ENCODE results near the gene LEMD3.

The LEMD3 gene

DNA sequence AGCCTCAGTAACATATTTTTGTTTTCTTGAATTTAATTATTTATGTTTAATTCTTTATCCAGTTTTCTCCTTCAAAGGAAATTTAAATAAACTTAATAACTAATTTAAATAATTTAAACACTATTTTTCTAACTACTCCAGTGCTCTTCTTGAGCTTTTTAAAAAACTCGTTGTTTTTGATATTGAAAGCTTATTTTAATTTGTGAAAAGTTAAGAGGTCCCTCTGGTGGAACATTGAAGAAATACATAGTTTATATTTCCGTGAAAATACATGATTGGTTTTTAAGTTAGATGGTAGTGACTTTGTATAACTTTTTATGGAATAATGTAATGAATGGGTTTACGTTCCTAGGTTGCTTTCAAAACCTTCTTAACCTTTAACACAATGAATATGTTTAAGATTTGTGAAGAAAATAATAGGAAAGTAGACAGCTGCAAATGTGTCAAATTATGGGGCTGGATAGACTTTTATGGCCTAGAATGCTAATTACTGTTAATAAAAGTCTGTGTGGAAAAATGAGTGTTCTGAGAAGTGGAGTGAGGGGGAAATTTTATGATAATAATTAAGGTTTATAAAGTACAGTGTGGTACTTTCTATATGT, 63.2 kb downstream of the LEMD3 start:
- TF ChIP-seq, protein P1, sequence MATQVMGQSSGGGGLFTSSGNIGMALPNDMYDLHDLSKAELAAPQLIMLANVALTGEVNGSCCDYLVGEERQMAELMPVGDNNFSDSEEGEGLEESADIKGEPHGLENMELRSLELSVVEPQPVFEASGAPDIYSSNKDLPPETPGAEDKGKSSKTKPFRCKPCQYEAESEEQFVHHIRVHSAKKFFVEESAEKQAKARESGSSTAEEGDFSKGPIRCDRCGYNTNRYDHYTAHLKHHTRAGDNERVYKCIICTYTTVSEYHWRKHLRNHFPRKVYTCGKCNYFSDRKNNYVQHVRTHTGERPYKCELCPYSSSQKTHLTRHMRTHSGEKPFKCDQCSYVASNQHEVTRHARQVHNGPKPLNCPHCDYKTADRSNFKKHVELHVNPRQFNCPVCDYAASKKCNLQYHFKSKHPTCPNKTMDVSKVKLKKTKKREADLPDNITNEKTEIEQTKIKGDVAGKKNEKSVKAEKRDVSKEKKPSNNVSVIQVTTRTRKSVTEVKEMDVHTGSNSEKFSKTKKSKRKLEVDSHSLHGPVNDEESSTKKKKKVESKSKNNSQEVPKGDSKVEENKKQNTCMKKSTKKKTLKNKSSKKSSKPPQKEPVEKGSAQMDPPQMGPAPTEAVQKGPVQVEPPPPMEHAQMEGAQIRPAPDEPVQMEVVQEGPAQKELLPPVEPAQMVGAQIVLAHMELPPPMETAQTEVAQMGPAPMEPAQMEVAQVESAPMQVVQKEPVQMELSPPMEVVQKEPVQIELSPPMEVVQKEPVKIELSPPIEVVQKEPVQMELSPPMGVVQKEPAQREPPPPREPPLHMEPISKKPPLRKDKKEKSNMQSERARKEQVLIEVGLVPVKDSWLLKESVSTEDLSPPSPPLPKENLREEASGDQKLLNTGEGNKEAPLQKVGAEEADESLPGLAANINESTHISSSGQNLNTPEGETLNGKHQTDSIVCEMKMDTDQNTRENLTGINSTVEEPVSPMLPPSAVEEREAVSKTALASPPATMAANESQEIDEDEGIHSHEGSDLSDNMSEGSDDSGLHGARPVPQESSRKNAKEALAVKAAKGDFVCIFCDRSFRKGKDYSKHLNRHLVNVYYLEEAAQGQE (IDR thresholded peaks at IDR 0.05; ENCODE audit: insufficient read depth in 1 of 2, low read depth in 2 of 2, low read length in 2 of 2), result no peak
- no peak for TF ChIP-seq SIN3A (IDR thresholded peaks at IDR 0.05; ENCODE audit: borderline replicate concordance, insufficient read depth, low read length)
- TF ChIP-seq POLR2AphosphoS5 (IDR thresholded peaks at IDR 0.05; ENCODE audit: low read depth, low read length), result no peak
- no peak for TF ChIP-seq FOXP2 (optimal IDR thresholded peaks at IDR 0.05; ENCODE audit: borderline replicate concordance, extremely low read depth, extremely low read length, insufficient read depth)
- TF ChIP-seq TAF1 (IDR thresholded peaks at IDR 0.05; ENCODE audit: borderline replicate concordance, insufficient read depth, low read length), result no peak

DNA sequence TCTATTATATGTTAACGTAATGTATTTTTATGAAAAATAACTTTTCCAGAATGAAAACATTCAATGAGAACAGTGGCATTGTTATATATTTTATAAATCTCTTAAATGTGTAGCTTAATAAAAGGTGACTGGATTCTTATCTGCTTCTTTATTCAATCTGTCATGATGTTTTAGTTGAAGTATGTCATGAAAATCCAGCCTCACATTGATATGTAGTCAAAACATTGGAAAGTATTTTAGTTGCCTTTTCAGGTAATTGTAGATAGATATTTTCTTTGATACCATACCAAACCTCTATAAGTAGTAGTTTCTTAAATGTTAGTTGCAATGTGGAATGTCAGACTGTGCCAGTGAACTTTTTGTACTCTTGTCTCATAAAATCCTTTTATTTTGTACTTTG, 67.8 kb downstream of the LEMD3 start:
- TF ChIP-seq, protein P1 (IDR thresholded peaks at IDR 0.05; ENCODE audit: insufficient read depth in 1 of 2, low read depth in 2 of 2, low read length in 2 of 2), result no peak
- no peak for TF ChIP-seq TAF1 (IDR thresholded peaks at IDR 0.05; ENCODE audit: borderline replicate concordance, insufficient read depth, low read length)
- no peak for TF ChIP-seq SIN3A (IDR thresholded peaks at IDR 0.05; ENCODE audit: borderline replicate concordance, insufficient read depth, low read length)
- TF ChIP-seq FOXP2 (optimal IDR thresholded peaks at IDR 0.05; ENCODE audit: borderline replicate concordance, extremely low read depth, extremely low read length, insufficient read depth), result no peak
- TF ChIP-seq POLR2AphosphoS5 (IDR thresholded peaks at IDR 0.05; ENCODE audit: low read depth, low read length), result no peak

DNA sequence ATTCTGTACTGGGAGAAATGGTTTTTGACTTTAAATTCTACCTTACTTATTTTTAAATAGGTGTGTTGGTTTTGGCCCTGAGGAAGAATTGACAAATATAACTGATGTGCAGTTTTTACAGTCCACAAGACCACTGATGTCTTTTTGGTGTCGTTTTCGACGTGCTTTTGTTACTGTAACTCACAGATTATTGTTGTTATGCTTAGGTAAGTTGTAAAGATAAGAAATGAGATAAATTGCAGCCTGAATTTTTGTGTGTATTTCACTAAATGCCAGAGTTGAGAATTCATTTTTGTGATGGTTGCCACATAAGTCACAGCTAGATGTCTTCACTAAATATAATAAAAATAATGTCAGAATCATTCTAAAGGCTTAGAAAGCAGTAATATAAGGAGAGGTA, 69.2 kb downstream of the LEMD3 start:
- TF ChIP-seq SIN3A (IDR thresholded peaks at IDR 0.05; ENCODE audit: borderline replicate concordance, insufficient read depth, low read length) (no peak), POLR2AphosphoS5 (IDR thresholded peaks at IDR 0.05; ENCODE audit: low read depth, low read length) (no peak), FOXP2 (optimal IDR thresholded peaks at IDR 0.05; ENCODE audit: borderline replicate concordance, extremely low read depth, extremely low read length, insufficient read depth) (no peak)
- TF ChIP-seq, protein P1 (IDR thresholded peaks at IDR 0.05; ENCODE audit: insufficient read depth in 1 of 2, low read depth in 2 of 2, low read length in 2 of 2), result no peak

DNA sequence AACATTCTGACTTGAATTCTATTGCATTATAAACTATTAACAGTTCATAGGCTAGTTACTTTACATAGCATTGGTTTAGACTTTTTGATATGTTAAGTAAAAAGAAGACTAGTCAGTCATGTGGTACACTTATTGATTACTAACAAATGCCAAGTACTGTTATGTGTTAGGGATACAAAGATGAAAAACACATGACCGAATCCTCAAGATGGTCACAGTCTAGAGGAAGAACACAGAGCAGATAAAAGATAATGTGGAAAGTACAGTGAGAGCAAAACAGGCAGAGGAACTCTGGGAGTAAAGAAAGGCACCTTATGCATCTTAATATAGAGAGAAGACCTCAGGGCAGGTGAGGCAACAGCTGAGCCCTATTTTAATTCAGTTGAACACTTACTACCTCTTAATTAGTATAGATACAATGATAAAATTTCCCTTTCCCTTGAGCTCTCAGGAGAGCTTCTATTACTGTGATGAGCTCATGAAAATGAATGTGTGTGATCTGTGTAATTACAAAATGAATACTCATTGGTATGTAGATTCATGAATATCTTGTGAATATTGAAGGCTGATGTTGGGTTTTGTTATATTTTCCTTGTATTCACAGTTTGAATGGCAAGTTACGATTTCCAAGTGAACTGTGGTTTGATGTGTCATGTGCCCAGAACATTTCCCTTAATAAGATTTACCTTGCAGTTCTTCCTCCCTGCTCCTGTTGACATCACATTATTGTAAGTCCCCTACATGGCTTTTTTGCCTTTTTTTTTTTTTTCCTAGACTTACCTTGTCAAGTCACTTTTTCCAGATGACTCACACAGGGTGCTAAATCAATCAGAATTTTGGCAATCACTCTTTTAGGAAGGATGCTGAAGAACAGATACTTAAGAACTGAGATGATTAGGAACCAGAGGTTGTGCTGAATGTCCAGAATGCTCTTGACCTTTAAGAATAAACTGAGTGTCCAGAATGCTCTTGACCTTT, 79.6 kb downstream of the LEMD3 start:
- TF ChIP-seq, protein P1 (IDR thresholded peaks at IDR 0.05; ENCODE audit: insufficient read depth in 1 of 2, low read depth in 2 of 2, low read length in 2 of 2), result no peak
- no peak for TF ChIP-seq POLR2AphosphoS5 (IDR thresholded peaks at IDR 0.05; ENCODE audit: low read depth, low read length)
- no peak for TF ChIP-seq SIN3A (IDR thresholded peaks at IDR 0.05; ENCODE audit: borderline replicate concordance, insufficient read depth, low read length)
- no peak for TF ChIP-seq TAF1 (IDR thresholded peaks at IDR 0.05; ENCODE audit: borderline replicate concordance, insufficient read depth, low read length)
- no peak for TF ChIP-seq FOXP2 (optimal IDR thresholded peaks at IDR 0.05; ENCODE audit: borderline replicate concordance, extremely low read depth, extremely low read length, insufficient read depth)
